ENCODE results near the gene AKAP8L.

AKAP8L gene

GRCh38 chr19:15432629-15433518 lies 14.1 kb upstream of the AKAP8L start:
- DNase-seq = peak; percentile 72

GRCh38 chr19:15432018-15432494 lies 13.3 kb upstream of the AKAP8L start:
- no peak for DNase-seq

- DNase-seq = no peak
Measured at GRCh38 chr19:15431396-15432017, 12.7 kb upstream of the AKAP8L start.

- DNase-seq = no peak
Measured at GRCh38 chr19:15430526-15431120, 11.8 kb upstream of the AKAP8L start.

- DNase-seq = no peak
Measured at GRCh38 chr19:15429825-15430467, 11.2 kb upstream of the AKAP8L start.

- DNase-seq = no peak
Measured at GRCh38 chr19:15428956-15429824, 10.4 kb upstream of the AKAP8L start.

- DNase-seq = no peak
Measured at GRCh38 chr19:15427991-15428471, 9.2 kb upstream of the AKAP8L start.

- no peak for DNase-seq
Measured at GRCh38 chr19:15427350-15427700, 8.5 kb upstream of the AKAP8L start.

GRCh38 chr19:15426485-15427349 lies 7.9 kb upstream of the AKAP8L start:
- DNase-seq = no peak

GRCh38 chr19:15425321-15425950 lies 6.6 kb upstream of the AKAP8L start:
- no peak for DNase-seq

GRCh38 chr19:15424692-15425272 lies 6.0 kb upstream of the AKAP8L start:
- DNase-seq = no peak

- no peak for DNase-seq
Measured at GRCh38 chr19:15424121-15424520, 5.3 kb upstream of the AKAP8L start.

GRCh38 chr19:15423130-15423529 lies 4.3 kb upstream of the AKAP8L start:
- no peak for DNase-seq

- no peak for DNase-seq
Measured at GRCh38 chr19:15422296-15423075, 3.7 kb upstream of the AKAP8L start.

- DNase-seq = no peak
Measured at GRCh38 chr19:15421721-15422260, 3.0 kb upstream of the AKAP8L start.

- no peak for DNase-seq
Measured at GRCh38 chr19:15421136-15421695, 2.4 kb upstream of the AKAP8L start.

- no peak for DNase-seq
Measured at GRCh38 chr19:15419413-15420025, 731 bp upstream of the AKAP8L start.

- DNase-seq = peak; percentile 26
Measured at GRCh38 chr19:15418231-15418578, 583 bp downstream of the AKAP8L start.

All from kidney glomerular epithelial cell (primary cell).